Activated T-cell treated with anti-CD3 and anti-CD28 coated beads for 48 hours (primary cell): ENCODE data around the gene AGRN.
"Not testable (repeated sequence)": the region's sequence is repeated elsewhere in the genome, so short reads cannot be mapped to it uniquely, and the experiment has no call there.

ENCODE experiments used
- DNase-seq: peaks from one replicate; pipeline ENCODE4 v3.0.0-alpha.2; 2020; ENCODE audit warnings: low read depth

Gene AGRN

DNA sequence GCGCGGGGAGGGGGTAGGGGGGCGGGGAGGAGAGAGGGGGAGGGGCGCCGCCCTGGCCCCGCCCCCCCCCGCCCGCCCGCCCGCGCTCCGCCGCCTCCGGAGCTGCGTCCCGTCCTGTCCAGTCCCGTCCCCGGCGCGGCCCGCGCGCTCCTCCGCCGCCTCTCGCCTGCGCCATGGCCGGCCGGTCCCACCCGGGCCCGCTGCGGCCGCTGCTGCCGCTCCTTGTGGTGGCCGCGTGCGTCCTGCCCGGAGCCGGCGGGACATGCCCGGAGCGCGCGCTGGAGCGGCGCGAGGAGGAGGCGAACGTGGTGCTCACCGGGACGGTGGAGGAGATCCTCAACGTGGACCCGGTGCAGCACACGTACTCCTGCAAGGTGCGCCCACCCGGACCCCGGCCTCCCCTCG, at the start of gene AGRN:
TSS of gene AGRN (plus strand) at position 121 of the 405 bp plus-strand sequence. CDS start at position 174, 53 bp downstream.
- no peak for DNase-seq

DNA sequence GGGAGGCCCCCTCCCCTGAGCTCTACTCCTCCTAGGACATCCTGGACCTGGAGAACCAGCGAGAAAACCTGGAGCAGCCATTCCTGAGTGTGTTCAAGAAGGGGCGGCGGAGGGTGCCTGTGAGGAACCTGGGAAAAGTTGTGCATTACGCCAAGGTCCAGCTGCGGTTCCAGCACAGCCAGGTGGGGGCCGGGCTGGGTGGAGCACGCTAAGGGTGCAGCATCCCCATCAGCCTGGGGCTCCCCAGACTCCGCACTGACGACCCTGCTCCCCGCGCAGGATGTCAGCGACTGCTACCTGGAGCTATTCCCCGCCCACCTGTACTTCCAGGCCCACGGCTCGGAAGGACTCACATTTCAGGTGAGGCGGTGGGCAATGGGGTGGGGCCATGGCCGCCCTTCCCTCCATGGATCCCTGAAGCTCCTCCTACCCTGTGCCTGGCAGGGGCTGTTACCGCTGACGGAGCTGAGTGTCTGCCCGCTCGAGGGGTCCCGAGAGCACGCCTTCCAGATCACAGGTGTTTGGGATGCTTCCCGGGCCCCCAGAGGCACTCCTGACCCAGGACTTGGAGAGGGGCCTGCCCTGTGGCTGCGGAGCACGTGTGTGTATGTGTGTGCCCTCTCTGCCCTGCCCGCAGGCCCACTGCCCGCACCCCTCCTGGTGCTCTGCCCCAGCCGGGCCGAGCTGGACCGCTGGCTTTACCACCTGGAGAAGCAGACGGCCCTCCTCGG, 49.5 kb upstream of the AGRN start:
- no peak for DNase-seq

DNA sequence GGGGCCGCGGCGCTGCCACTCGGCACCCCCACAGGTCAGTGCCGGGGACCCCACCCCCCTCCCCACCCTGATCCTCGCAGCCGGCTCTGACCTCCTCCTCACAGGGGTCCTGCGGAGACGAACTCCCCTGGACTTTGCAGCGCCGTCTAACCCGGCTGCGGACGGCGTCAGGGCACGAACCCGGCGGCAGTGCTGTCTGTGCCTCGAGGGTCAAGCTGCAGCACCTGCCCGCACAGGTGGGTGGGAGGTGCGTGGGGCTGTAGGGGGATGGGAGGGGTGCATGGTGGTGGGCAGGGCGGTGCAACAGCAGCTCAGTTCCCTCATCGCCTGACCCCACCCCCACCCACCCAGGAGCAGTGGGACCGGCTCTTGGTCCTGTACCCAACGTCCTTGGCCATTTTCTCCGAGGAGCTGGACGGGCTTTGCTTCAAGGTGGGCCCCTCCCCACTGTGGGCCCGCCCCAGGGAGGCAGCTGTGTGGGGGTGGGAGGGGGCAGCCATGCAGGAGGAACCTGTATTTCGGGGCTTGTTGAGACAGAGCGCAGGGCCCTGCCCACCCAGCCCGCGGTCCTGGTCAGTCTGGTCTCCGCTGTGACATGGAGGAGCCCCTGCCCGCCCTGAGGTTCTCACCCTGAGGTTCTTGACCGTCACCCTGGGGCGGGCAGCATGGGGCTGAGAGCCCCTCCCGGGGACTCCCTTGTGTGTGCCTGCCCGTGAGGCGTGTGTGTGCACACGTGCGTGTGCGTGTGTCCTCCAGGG, 48.8 kb upstream of the AGRN start:
- no peak for DNase-seq

DNA sequence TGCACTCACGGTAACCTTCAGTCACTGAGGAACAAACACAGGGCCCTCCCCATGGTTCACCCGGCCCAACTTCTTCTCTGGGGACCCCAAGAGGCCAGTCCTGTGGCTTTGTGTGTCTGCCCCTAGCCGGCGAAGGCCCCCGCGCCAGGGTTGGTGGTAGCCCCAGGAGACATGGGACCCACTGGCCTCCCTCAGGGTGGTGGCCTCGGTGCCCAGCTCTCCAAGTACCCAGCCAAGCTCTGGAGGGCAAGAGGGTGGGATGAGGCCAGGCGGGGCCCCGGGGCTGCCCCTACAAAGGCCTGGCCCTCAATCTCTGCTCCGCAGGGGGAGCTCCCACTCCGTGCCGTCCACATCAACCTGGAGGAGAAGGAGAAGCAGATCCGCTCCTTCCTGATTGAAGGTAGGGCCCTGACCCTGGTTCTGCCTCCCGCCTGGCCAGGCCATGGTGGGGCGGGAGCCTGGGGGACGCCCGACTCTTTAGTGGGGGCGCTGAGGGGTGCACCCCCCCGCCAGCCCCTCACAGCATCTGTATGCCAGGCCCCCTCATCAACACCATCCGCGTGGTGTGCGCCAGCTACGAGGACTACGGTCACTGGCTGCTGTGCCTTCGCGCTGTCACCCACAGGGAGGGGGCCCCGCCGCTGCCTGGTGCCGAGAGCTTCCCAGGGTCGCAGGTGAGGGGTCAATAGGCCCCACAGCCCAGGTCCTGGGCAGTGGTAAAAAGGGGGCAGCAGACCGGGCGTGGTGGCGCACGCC, 48.0 kb upstream of the AGRN start:
- DNase-seq: no peak

DNA sequence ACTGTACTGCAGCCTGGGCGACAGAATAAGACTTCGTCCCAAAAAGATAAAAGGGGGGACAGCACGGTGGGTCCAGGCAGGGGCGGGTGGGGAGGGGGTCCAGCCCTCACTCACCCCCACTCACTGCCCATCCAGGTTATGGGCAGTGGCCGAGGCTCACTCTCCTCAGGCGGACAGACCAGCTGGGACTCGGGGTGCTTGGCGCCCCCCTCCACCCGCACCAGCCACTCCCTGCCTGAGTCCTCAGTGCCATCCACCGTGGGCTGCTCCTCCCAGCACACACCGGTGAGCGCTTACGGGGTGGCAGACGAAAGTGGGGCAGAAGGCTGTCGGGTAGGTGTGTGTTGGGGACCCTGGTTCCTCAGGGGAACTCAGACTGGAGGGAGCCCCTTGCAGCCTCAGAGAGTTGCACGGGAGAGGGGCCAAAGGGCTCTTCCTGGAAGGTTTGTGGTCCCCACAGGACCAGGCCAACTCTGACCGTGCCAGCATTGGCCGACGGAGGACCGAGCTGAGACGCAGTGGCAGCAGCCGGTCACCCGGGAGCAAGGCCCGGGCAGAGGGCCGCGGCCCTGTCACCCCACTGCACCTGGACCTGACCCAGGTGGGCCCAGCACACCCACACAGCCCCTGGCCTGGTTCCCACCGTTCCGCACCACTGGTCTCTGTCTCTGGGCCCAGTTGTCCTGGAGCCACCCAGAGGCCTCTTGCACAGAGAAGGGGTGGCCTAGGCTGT, 47.0 kb upstream of the AGRN start:
- no peak for DNase-seq

DNA sequence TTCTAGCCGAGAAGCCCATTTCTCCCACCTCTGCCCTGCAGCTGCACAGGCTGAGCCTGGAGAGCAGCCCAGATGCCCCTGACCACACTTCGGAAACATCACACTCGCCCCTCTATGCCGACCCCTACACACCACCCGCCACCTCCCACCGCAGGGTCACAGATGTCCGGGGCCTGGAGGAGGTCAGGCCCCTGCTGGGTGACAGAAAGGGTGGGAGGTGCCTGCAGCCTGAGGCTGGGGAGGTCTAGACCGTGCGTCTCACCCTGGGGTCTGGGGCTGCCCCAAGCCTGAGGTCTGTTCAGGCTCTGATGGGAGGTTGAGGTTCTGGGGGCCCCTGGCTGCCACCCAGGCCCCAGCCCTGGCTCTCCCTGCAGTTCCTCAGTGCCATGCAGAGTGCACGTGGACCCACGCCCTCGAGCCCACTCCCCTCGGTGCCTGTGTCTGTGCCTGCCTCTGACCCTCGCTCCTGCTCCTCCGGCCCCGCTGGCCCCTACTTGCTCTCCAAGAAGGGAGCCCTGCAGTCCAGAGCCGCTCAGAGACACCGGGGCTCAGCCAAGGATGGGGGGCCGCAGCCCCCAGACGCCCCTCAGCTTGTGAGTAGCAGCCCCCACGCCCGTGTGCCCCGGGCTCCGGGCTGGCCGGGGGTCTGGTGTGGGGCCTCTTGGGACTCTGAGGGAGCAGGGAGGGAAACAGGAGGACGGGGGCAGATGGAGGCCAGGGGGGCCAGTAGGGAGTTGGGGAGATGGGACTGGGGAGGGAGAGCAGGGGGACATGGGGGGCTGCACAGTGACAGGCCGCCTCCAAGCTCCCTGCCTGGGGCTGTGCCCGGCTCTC, 46.2 kb upstream of the AGRN start:
- DNase-seq: no peak

DNA sequence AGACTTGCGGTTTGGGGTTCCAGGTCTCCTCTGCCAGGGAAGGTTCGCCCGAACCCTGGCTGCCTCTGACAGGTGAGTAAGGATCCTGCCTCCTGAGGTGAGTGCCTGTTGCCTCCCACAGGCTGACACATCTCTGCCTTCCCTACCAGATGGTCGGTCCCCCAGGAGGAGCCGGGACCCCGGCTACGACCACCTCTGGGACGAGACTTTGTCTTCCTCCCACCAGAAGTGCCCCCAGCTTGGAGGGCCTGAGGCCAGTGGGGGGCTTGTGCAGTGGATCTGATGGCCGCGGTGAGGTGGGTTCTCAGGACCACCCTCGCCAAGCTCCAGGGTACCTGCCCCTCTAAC, 45.7 kb upstream of the AGRN start:
- no peak for DNase-seq

DNA sequence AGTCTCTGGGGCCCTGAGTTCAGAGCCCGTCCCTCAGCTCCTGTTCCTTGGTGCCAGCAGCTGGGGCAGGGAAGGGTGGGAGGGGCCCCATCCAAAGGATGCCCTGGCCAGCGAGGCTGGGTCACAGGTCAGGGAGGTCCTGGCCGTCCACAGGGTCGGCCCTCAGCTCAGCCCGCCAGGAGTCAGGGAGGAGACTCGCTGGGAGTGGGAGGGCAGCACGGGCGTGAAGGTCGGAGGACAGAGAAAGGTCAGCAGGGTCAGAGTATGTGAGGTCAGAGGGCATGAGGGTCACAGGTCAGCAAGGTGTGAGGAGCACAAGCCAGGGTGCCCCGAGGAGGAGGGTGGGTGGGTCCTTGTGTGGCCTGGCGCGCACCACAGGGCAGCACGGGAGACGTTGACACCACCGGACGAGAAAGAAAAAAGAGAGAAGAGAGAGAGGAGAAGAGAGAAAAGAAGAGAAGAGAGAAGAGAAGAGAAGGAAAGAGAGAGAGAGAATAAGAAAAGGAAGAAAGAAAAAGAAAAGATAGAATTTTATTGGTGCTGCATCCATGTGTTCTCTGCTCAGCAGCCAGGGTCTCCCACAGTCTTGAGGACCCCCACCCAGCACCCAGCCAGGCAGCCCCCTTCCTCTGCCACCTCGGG, 45.1 kb upstream of the AGRN start:
- DNase-seq: no peak

DNA sequence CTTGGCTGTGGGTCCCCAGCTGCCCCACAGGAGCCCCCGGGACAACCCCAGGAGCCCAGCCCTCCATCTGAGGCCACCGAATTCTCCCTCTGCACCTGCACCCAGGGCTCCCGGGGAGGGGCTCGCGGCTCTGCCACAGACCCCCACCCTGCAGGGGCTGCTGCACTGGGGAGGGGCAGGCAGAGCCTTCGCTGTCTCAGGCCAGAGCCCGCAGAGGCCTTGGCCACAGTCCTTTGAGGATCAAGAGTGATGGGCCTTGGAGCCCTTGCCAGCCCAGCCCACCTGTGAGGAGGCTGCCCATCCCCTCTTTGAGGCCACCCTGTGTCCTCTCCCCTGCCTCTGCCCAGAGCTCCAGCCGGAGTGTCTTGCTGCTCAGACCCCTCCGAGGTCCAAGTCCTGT, 44.6 kb upstream of the AGRN start:
- DNase-seq: no peak

DNA sequence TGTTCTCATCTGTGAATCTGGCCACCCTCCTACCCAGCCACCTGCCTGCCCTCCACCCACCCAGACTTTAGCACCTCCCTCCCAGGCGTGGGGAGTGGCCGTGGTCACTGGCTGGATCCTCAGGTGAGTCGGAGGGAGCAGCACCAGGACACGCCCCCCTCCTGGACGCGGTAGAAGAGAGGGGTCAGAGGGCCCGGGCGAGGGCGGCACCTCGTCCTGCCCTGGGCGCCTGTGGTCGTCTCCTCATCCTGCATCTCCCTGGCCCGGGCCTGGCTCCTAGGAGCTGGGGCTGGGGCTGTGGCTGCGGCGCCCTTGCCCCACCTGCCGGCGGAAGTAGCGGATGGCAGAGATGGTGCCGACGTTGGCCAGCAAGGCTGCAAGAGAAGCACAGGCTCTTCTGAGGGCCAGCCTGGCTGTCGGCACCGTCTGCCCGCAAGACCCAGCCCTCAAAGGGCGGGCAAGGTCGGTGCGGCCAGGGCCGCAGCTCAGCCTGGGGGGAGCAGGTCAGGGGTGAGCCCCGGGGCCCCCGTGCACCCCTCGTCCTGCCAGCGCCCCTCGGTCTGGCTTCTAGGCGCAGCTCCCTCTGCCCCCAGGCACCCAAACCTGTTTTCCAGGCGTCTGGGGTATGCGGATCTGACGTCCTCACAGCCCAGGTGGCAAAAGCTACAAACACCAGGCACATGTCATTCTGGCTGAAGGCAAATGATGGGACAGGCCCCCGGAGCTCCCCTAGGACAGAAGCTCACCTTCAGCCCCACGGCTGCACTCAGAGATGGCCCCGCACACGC, 43.8 kb upstream of the AGRN start:
- DNase-seq: peak; percentile 65

DNA sequence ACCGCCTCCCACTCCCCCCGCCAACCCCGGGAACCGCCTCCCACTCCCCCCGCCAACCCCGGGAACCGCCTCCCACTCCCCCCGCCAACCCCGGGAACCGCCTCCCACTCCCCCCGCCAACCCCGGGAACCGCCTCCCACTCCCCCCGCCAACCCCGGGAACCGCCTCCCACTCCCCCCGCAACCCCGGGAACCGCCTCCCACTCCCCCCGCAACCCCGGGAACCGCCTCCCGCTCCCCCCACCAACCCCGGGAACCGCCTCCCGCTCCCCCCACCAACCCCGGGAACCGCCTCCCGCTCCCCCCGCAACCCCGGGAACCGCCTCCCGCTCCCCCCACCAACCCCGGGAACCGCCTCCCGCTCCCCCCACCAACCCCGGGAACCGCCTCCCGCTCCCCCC, 43.1 kb upstream of the AGRN start:
- not testable (repeated sequence) for DNase-seq

DNA sequence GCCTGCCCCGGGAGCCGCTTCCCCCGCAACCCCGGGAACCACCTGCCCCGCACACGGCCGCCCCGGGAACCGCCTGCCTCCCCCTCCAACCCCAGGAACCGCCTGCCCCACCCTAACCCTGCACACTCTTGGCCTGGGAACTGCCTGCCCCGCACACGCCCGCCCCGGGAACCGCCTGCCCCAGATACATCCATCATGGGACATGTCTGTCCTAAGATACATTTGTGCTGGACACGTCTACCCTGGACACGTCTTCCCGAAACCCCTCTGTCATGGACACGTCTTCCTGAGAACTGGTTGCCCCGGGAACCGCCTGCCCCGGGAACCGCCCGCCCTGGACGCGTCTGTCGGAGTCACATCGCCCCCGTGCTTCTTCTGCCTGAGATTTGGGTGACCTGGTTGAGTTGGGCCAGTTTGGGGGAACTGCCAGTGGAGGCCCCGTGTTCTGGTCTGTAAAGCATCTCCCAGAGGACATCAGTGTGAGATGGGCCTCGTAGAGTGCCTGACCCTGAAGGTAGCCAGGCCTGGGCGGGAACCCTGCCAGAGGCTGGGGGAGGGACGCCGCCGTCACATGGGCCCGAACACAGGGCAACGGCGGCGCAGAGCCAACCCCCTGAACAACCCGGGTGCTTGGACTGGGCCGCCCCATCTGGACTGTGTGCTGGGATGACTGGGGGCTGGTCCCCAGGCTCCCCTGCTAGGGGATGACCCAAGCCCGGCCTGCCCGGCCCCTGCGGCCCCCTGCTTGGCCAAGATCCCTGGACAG, 41.7 kb upstream of the AGRN start:
- DNase-seq: no peak

DNA sequence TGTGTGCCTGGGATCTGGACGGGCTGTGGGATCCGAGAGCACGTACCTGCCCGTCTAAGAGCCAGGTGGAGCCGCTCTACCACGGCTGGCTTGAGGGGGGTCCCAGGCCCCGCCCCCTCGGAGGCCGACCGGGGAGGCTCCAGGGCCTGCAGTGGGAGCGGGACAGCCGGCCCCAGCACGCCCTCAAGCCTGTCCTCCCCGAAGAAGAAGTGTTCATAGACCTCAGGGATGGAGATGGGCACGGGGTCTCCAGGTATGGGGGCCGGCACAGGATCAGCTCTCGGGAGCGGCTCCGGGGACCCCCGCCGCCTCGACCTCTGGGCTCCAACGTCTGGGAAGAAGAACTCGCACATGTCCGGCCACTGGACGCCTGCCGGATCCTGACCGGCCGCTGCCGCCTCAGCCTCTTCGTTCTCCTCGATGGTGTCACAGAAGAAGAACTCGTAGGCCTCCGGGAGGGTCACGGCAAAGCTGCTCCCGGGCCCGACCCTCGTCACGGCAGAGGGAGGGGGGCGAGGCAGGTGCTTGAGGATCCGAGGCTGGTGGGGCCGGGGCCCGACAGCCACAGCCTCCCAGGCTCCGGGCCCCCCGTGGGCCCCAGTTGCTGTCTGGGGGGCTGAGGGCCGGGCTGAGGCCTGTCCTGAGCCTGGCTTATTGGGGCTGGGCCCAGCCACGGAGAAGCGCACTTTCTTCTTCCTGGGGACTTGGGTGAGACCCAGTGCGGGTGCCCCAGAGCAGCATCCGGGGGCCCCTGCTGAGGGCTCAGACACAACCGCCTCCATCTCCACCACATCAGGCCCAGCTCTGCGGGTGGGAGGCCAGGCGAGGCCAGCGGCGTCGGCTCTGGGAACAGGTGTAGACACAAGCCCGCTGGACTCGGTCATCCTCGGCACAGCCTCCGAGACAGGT, 40.8 kb upstream of the AGRN start:
- DNase-seq: no peak

DNA sequence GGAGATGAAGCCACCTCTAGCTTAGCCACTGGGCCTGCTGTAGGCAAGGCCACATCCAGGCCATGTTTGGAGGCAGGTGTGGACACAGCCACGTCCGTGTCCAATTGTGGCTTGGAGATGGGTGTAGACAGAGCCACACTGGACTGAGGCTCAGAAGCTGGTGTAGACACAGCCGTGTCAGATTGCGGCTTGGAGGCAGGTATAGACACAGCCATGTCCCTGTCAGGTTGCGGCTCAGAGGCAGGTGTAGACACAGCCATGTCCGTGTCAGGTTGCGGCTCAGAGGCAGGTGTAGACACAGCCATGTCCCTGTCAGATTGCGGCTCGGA, 40.2 kb upstream of the AGRN start:
- DNase-seq: no peak

DNA sequence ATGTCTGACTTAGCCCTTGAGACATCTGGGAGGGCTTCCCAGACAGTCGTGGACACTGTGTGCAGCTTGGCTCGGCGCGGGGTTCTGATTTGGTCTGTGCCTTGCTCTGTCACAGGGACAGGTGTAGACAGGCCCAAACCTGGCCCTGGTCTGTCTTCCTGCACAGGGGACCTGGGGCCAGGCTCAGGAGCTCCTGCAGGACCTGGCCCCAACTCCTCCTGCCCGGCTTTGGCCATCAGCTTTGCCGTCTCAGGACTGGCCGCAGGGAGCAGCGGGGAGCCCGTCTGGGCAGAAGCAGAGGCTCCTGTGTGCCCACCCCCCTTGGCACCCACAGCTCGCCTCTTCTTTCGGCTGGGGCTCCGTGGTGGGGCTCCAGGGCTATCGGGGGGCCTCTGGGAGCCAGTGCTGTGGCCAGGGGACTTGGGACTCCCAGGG, 39.8 kb upstream of the AGRN start:
- DNase-seq: no peak

DNA sequence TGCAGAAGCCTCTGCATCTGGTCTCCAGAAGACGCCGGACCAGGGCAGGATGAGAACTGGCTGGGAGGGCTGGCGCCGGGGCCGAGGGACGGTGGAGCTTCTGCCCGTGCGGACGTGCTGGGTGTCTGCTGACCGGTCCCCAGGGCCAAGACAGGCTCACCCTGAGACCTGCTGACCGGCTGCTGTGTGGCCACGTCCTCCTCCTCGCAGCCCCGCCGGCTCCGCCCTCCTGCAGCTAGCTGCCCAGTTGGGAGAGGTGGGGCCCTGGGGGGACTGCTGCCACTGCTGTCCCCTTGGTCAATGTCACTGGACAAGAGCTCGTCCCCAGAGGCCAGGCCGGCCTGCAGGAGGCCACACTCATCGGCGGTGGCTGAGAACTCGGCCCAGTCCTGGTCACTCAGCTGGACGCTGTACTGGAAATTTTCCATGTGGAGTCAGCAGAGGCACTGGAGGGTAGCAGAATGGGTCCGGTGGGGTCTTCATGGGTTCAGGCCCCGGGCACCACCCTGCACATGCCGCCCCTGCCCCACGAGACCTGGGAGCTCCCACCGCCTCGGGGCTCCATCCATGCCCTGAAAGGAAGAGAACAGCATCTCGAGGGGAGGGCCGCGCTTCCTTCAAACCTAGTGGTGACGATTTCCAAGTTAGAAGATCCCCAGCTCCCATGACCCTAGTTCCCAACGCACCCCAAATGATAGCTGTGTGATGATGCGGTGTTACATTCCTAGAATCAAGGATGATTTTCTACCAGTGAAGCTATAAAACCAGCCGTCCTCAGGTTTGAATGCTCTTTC, 39.1 kb upstream of the AGRN start:
- no peak for DNase-seq

DNA sequence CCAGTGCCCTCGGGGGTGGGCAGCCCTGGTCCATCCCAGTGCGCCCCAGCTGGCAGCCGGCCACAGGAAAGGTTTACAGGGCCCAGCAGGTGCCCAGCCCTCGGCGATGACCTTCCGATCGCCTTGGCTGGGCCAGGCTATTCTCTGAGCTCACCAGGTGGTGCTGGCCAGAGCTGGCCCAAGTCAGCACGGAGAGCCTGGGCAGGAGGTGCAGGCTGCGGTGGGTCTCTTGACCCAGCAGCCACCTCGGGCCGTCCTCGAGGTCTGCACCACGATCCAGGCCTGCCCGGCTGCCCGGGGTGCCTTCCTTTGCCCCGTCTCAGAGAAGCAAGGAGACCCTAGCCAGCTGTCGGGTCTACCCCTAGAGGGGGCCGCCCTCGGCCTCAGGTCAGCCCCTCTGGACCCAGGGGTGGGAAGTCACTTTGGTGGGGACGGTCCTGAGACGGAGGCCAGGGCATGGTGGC, 38.4 kb upstream of the AGRN start:
- DNase-seq: no peak
